Measurements from ENCODE around the gene EXOC6B. TPM values are rescaled to one million over a fixed set of nuclear protein-coding genes. Genes with fewer than 3 reads are reported as not detected.

The EXOC6B gene
- total RNA-seq, 1 donor from 2014 or later = 13.8 TPM

- intact Hi-C loops (cut with micrococcal nuclease) = no loop called here
- Mint-ChIP-seq H3K36me3 (ENCODE audit: low read depth) (no peaks in the 10 kb centered on the region), H3K27ac (no peak overlapping the region), H3K9me3 (no peaks in the 10 kb centered on the region), H3K4me1 (no peaks in the 10 kb centered on the region), H3K27me3 (no peaks in the 10 kb centered on the region), H3K4me3 (no peak overlapping the region)
- ATAC-seq (ENCODE audit: low read depth) (no peak), DNase-seq (no peak)
- ChIA-PET CTCF (no interaction called here), POLR2A (no interaction called here)
- TF ChIP-seq, protein P1, sequence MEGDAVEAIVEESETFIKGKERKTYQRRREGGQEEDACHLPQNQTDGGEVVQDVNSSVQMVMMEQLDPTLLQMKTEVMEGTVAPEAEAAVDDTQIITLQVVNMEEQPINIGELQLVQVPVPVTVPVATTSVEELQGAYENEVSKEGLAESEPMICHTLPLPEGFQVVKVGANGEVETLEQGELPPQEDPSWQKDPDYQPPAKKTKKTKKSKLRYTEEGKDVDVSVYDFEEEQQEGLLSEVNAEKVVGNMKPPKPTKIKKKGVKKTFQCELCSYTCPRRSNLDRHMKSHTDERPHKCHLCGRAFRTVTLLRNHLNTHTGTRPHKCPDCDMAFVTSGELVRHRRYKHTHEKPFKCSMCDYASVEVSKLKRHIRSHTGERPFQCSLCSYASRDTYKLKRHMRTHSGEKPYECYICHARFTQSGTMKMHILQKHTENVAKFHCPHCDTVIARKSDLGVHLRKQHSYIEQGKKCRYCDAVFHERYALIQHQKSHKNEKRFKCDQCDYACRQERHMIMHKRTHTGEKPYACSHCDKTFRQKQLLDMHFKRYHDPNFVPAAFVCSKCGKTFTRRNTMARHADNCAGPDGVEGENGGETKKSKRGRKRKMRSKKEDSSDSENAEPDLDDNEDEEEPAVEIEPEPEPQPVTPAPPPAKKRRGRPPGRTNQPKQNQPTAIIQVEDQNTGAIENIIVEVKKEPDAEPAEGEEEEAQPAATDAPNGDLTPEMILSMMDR (IDR thresholded peaks at IDR 0.05) = no peak
These were observed 611.2 kb downstream of the EXOC6B start for GRCh38 chr2:72214429-72215143.

GRCh38 chr2:72212486-72212855 is 613.4 kb downstream of the EXOC6B start:
- ChIA-PET POLR2A (no interaction called here), CTCF (no interaction called here)
- Mint-ChIP-seq H3K27me3 (no peaks in the 10 kb centered on the region), H3K4me3 (no peak overlapping the region), H3K4me1 (no peaks in the 10 kb centered on the region), H3K36me3 (ENCODE audit: low read depth) (no peaks in the 10 kb centered on the region), H3K27ac (no peak overlapping the region), H3K9me3 (no peaks in the 10 kb centered on the region)
- no peak for ATAC-seq (ENCODE audit: low read depth)
- TF ChIP-seq, protein P1 (IDR thresholded peaks at IDR 0.05) = no peak
- DNase-seq = no peak
- intact Hi-C loops (cut with micrococcal nuclease) = no loop called here

- no peak for ATAC-seq (ENCODE audit: low read depth)
- ChIA-PET CTCF (no interaction called here), POLR2A (no interaction called here)
- intact Hi-C loops (cut with micrococcal nuclease) = no loop called here
- TF ChIP-seq, protein P1 (IDR thresholded peaks at IDR 0.05) = no peak
- Mint-ChIP-seq H3K27ac (no peak overlapping the region), H3K9me3 (no peaks in the 10 kb centered on the region), H3K27me3 (no peaks in the 10 kb centered on the region), H3K36me3 (ENCODE audit: low read depth) (no peaks in the 10 kb centered on the region), H3K4me1 (no peaks in the 10 kb centered on the region), H3K4me3 (no peak overlapping the region)
- no peak for DNase-seq
These were observed 613.9 kb downstream of the EXOC6B start for GRCh38 chr2:72211777-72212485.

- TF ChIP-seq, protein P1 (IDR thresholded peaks at IDR 0.05) = no peak
- Mint-ChIP-seq H3K9me3 (no peaks in the 10 kb centered on the region), H3K36me3 (ENCODE audit: low read depth) (no peaks in the 10 kb centered on the region), H3K4me1 (no peaks in the 10 kb centered on the region), H3K4me3 (no peak overlapping the region), H3K27me3 (no peaks in the 10 kb centered on the region), H3K27ac (no peak overlapping the region)
- ATAC-seq (ENCODE audit: low read depth) (no peak), DNase-seq (no peak)
- CTCF ChIA-PET = no interaction called here
- POLR2A ChIA-PET = no interaction called here
- intact Hi-C loops (cut with micrococcal nuclease) = no loop called here
These were observed 614.5 kb downstream of the EXOC6B start for GRCh38 chr2:72211350-72211749.

DNA sequence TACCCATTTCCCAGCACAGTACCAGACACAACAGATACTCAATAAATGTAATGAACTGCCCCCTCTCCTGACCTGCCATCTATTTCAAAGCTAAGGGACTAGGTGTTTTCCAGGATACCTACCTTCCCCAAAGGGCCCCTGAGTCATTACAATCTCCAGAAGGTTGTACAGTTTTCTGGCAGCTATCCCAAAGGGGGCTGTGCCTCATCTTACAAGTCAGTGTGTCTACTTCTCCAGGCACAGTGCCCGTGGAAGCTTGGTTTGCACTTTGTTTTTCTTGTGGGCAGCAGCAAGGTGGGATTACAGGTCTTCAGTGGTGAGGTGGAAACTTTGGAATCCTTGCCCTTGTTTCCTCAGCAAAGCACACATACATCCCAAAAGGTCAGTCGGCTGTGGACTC is 615.4 kb downstream of the EXOC6B start:
- TF ChIP-seq, protein P1 (IDR thresholded peaks at IDR 0.05) = no peak
- H3K36me3 Mint-ChIP-seq (ENCODE audit: low read depth) = no peaks in the 10 kb centered on the region

More for the DNA sequence above, 615.4 kb downstream of the EXOC6B start:
- H3K27me3 Mint-ChIP-seq = no peaks in the 10 kb centered on the region
- ATAC-seq (ENCODE audit: low read depth) (no peak), DNase-seq (no peak)
- no peak overlapping the region for H3K27ac Mint-ChIP-seq
- ChIA-PET CTCF (no interaction called here), POLR2A (no interaction called here)
- H3K9me3 Mint-ChIP-seq = no peaks in the 10 kb centered on the region
- intact Hi-C loops (cut with micrococcal nuclease) = no loop called here
- no peak overlapping the region for H3K4me3 Mint-ChIP-seq
- H3K4me1 Mint-ChIP-seq = no peaks in the 10 kb centered on the region

All from activated B cell treated with CpG ODN at 0.5 μM for 24 hours (primary cell).